H9 (cell line): ENCODE measurements around the gene VAV3. TPM values are rescaled to one million over a fixed set of nuclear protein-coding genes. Genes with fewer than 3 reads are reported as not detected.

Experiments used
- DNase-seq: peaks from one replicate; pipeline ENCODE4 v3.0.0-alpha.2; 2017
- H2AFZ ChIP-seq: one replicate; pipeline ENCODE4 v1.6.1; 2013; ENCODE audit warnings: mild to moderate bottlenecking, low read length, control low read depth, moderate library complexity
- H2AK5ac ChIP-seq: 2 replicates; pipeline ENCODE4 v1.6.1; 2013; ENCODE audit warnings: low read length, control low read depth, mixed read lengths; ENCODE audit not compliant: insufficient read length
- H2BK120ac ChIP-seq: one replicate; pipeline ENCODE4 v1.6.1; 2013; ENCODE audit warnings: low read depth, mild to moderate bottlenecking, low read length, control low read depth, inconsistent platforms; ENCODE audit not compliant: poor library complexity, severe bottlenecking
- H2BK12ac ChIP-seq: 2 replicates; pipeline ENCODE4 v1.6.1; 2013; ENCODE audit warnings: low read length, control low read depth, mixed read lengths, low read depth; ENCODE audit not compliant: insufficient read length
- H2BK15ac ChIP-seq: 2 replicates; pipeline ENCODE4 v1.6.1; 2013; ENCODE audit warnings: low read depth, low read length, control low read depth
- H2BK20ac ChIP-seq: one replicate; pipeline ENCODE4 v1.6.1; 2013; ENCODE audit warnings: low read depth, mild to moderate bottlenecking, low read length, control low read depth, inconsistent platforms; ENCODE audit not compliant: poor library complexity, severe bottlenecking
- H2BK5ac ChIP-seq: 2 replicates; pipeline ENCODE4 v1.6.1; 2013; ENCODE audit warnings: low read length, control low read depth, mixed read lengths; ENCODE audit not compliant: insufficient read length
- H3K14ac ChIP-seq: 2 replicates; pipeline ENCODE4 v1.6.1; 2013; ENCODE audit warnings: low read length, control low read depth; ENCODE audit not compliant: insufficient read depth
- H3K18ac ChIP-seq: 2 replicates; pipeline ENCODE4 v1.6.1; 2013; ENCODE audit warnings: low read depth, mild to moderate bottlenecking, mixed read lengths, low read length, control low read depth; ENCODE audit not compliant: insufficient read length
- H3K23ac ChIP-seq: 2 replicates; pipeline ENCODE4 v1.6.1; 2013; ENCODE audit warnings: low read length, control low read depth, mixed read lengths, low read depth; ENCODE audit not compliant: insufficient read length
- H3K23me2 ChIP-seq: 2 replicates; pipeline ENCODE4 v1.6.1; 2013; ENCODE audit warnings: low read depth, mild to moderate bottlenecking, mixed read lengths, low read length, control low read depth; ENCODE audit not compliant: insufficient read length, poor library complexity, severe bottlenecking
- H3K27ac ChIP-seq: 2 replicates; pipeline ENCODE4 v1.5.1; 2013; ENCODE audit warnings: low read length, control low read depth, mixed read lengths, low read depth; ENCODE audit not compliant: insufficient read length
- H3K27me3 ChIP-seq: 2 replicates; pipeline ENCODE4 v1.6.1; 2013; ENCODE audit warnings: low read length, control low read depth, inconsistent platforms; ENCODE audit not compliant: insufficient read depth
- H3K4ac ChIP-seq: 2 replicates; pipeline ENCODE4 v1.6.1; 2013; ENCODE audit warnings: low read depth, mild to moderate bottlenecking, control low read depth, inconsistent platforms, low read length, moderate library complexity
- H3K4me1 ChIP-seq: 2 replicates; pipeline ENCODE4 v1.6.1; 2013; ENCODE audit warnings: low read length, control low read depth, inconsistent platforms; ENCODE audit not compliant: insufficient read depth
- H3K4me2 ChIP-seq: 2 replicates; pipeline ENCODE4 v1.6.1; 2013; ENCODE audit warnings: low read length, control low read depth, mixed read lengths; ENCODE audit not compliant: insufficient read length, insufficient read depth
- H3K56ac ChIP-seq: 2 replicates; pipeline ENCODE4 v1.6.1; 2013; ENCODE audit warnings: low read depth, mild to moderate bottlenecking, mixed read lengths, low read length, control low read depth; ENCODE audit not compliant: insufficient read length
- H3K79me1 ChIP-seq: 2 replicates; pipeline ENCODE4 v1.6.1; 2013; ENCODE audit warnings: low read depth, mild to moderate bottlenecking, moderate library complexity, low read length, control low read depth, inconsistent platforms; ENCODE audit not compliant: insufficient read depth, poor library complexity, severe bottlenecking
- H3K79me2 ChIP-seq: 2 replicates; pipeline ENCODE4 v1.6.1; 2013; ENCODE audit warnings: low read length, control low read depth, inconsistent platforms; ENCODE audit not compliant: insufficient read depth
- H3K9ac ChIP-seq: 2 replicates; pipeline ENCODE4 v1.6.1; 2013; ENCODE audit warnings: low read length, control low read depth, mixed read lengths; ENCODE audit not compliant: insufficient read length; ENCODE audit errors: extremely low read depth
- H3K9me3 ChIP-seq: one replicate; pipeline ENCODE4 v1.6.1; 2013; ENCODE audit warnings: low read depth, low read length, inconsistent platforms; ENCODE audit not compliant: control insufficient read depth
- H3T11ph ChIP-seq: one replicate; pipeline ENCODE4 v1.6.1; 2013; ENCODE audit warnings: mild to moderate bottlenecking, low read length, control low read depth, inconsistent platforms
- H4K20me1 ChIP-seq: one replicate; pipeline ENCODE4 v1.6.1; 2013; ENCODE audit not compliant: control insufficient read depth, insufficient read length, insufficient read depth
- H4K5ac ChIP-seq: 2 replicates; pipeline ENCODE4 v1.6.1; 2013; ENCODE audit warnings: low read depth, mild to moderate bottlenecking, mixed read lengths, low read length, control low read depth; ENCODE audit not compliant: insufficient read length
- H4K8ac ChIP-seq: replicated peaks from 2 replicates; pipeline ENCODE4 v1.6.1; 2013; ENCODE audit warnings: low read length, control low read depth, mixed read lengths, low read depth; ENCODE audit not compliant: insufficient read length
- H4K91ac ChIP-seq: 2 replicates; pipeline ENCODE4 v1.6.1; 2013; ENCODE audit warnings: low read depth, mild to moderate bottlenecking, moderate library complexity, mixed read lengths, low read length, control low read depth; ENCODE audit not compliant: insufficient read length
- H3K27ac Mint-ChIP-seq, 3 experiments: 2 replicates in 2 of 3; 3 replicates in 1 of 3; pipeline ENCODE4 v1.8.0; 2020 to 2021; ENCODE audit warnings: mixed read lengths in 3 of 3, mild to moderate bottlenecking in 1 of 3, moderate library complexity in 1 of 3
- H3K27me3 Mint-ChIP-seq: 2 replicates; pipeline ENCODE4 v1.8.0; 2021; ENCODE audit warnings: low read depth, mild to moderate bottlenecking, moderate library complexity, mixed read lengths
- H3K36me3 Mint-ChIP-seq, 3 experiments: 2 replicates in 2 of 3; 3 replicates in 1 of 3; pipeline ENCODE4 v1.8.0; 2020 to 2021; ENCODE audit warnings: low read depth in 3 of 3, mixed read lengths in 3 of 3; ENCODE audit not compliant: insufficient read depth in 1 of 3
- H3K4me1 Mint-ChIP-seq, 2 experiments: 2 replicates each; pipeline ENCODE4 v1.8.0; 2020; ENCODE audit warnings: mixed read lengths in 2 of 2
- H3K4me3 Mint-ChIP-seq, 2 experiments: 2 replicates in 1 of 2; 3 replicates in 1 of 2; pipeline ENCODE4 v1.8.0; 2020 to 2021; ENCODE audit warnings: mild to moderate bottlenecking in 2 of 2, mixed read lengths in 2 of 2, moderate library complexity in 1 of 2
- H3K9me3 Mint-ChIP-seq, 2 experiments: 2 replicates in 1 of 2; 3 replicates in 1 of 2; pipeline ENCODE4 v1.8.0; 2020; ENCODE audit warnings: mild to moderate bottlenecking in 2 of 2, mixed read lengths in 2 of 2, moderate library complexity in 1 of 2
- CTCF ChIP-seq: fragments of 200-600 bp; sonication (generic); conservative IDR thresholded peaks from 3 replicates; pipeline ENCODE4 v1.8.0; 2021; ENCODE audit warnings: antibody characterized with exemption, mild to moderate bottlenecking
- WGBS: extraction: QIAGEN DNeasy Blood & Tissue Kit; methylation state at CpG from one replicate; pipeline ENCODE4 v1.1.7; 2013; ENCODE audit warnings: missing lambda C conversion rate, low lambda C conversion rate, mixed read lengths; ENCODE audit not compliant: insufficient read length; ENCODE audit errors: extremely low coverage; 5-methylcytosine and 5-hydroxymethylcytosine counted together
- total RNA-seq: library from RNA; stranded (reverse); gene quantifications from 2 replicates; pipeline ENCODE4 v1.2.1, GENCODE V29; 2021

The VAV3 gene
- total RNA-seq, 1 experiment from 2014 or later, result 5.1 TPM

DNA sequence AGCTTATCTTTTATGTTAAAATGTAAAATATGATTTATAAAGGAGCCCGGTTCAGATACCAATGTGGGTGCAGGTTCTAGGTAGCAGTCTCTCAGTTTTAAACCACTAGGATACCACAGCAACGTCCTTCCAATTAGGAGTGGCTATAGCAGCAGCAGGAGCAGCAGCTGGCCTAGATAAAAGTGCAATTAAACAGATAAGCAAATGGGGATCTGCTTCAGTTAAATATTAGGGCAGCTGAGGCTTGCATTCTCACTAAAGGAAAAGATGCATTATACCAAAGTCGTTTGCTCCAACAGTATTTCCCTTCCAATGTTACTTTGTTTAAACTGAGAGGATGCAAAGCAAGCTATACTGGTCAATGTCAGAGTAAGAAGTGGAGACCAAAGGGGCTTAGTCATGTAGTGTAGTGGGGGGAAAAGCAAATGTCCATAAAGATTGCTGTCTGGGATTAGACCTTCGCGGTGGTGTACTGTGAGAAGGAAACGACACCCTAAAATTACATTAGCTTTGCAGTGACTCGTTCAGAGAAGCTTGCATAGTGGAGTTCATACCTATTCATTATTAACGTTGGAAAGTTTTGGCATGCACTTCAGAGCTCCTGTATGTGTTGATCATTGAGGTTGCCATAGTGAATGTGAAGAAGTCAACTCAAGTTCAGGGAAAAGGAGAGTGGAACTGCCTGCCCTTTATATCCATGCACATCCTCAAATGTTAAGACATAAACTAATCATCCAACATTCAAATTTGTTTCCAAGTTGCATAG lies 272.2 kb downstream of the VAV3 start:
- no peak overlapping the region for H3K4me3 Mint-ChIP-seq
- H2AK5ac ChIP-seq, result no peak overlapping the region
- no CpG with 5 or more reads among the region's 8 CpGs for WGBS
- H2BK15ac ChIP-seq, result no peak overlapping the region
- no peak overlapping the region for H2AFZ ChIP-seq
- DNase-seq, result no peak
- H3K9me3 Mint-ChIP-seq, result no peaks in the 10 kb centered on the region
- H3K27ac Mint-ChIP-seq, result no peak overlapping the region
- no peak overlapping the region for H3K56ac ChIP-seq
- no peak overlapping the region for H3T11ph ChIP-seq
- no peak overlapping the region for H4K5ac ChIP-seq
- no peak overlapping the region for H3K14ac ChIP-seq
- no peak overlapping the region for H3K4me2 ChIP-seq
- no peak overlapping the region for H2BK5ac ChIP-seq
- H4K91ac ChIP-seq, result no peak overlapping the region
- peaks cover 13 to 18% of the 10 kb centered on the region in 2 experiments for H3K4me1 Mint-ChIP-seq
- no peak overlapping the region for H2BK120ac ChIP-seq
- no peaks in the 10 kb centered on the region for H3K36me3 Mint-ChIP-seq
- H3K4me1 ChIP-seq, result no peaks in the 10 kb centered on the region; the same call in 1 of the 2 replicates
- no peak overlapping the region for H3K27ac ChIP-seq
- no peaks in the 10 kb centered on the region for H3K79me1 ChIP-seq
- no peaks in the 10 kb centered on the region for H3K23me2 ChIP-seq
- no peaks in the 10 kb centered on the region for H3K27me3 ChIP-seq
- H2BK20ac ChIP-seq, result no peak overlapping the region
- no peak overlapping the region for H3K18ac ChIP-seq
- TF ChIP-seq CTCF, result no peak
- no peaks in the 10 kb centered on the region for H3K79me2 ChIP-seq
- H3K9ac ChIP-seq, result no peak overlapping the region
- H3K9me3 ChIP-seq, result no peaks in the 10 kb centered on the region
- H3K23ac ChIP-seq, result no peak overlapping the region
- no peak overlapping the region for H3K4ac ChIP-seq
- no peak overlapping the region for H4K8ac ChIP-seq
- H3K27me3 Mint-ChIP-seq, result no peaks in the 10 kb centered on the region
- H4K20me1 ChIP-seq, result no peaks in the 10 kb centered on the region
- no peak overlapping the region for H2BK12ac ChIP-seq
